Embryonic facial prominence (tissue), 1 donor: ENCODE results near the gene TUBD1.
"Not testable (repeated sequence)": the region's sequence is repeated elsewhere in the genome, so short reads cannot be mapped to it uniquely, and the experiment has no call there.

Experiments
- DNase-seq: peaks from one replicate; pipeline ENCODE4 v3.0.0-alpha.2; 2016; ENCODE audit errors: extremely low spot score

TUBD1 gene

GRCh38 chr17:59874376-59874775 is 18.4 kb downstream of the TUBD1 start:
- DNase-seq: no peak

GRCh38 chr17:59873414-59873813 is 19.3 kb downstream of the TUBD1 start:
- not testable (repeated sequence) for DNase-seq

- no peak for DNase-seq
These were observed 20.4 kb downstream of the TUBD1 start for GRCh38 chr17:59872351-59872750.

- DNase-seq: no peak
These were observed 22.3 kb downstream of the TUBD1 start for GRCh38 chr17:59870482-59870881.

- no peak for DNase-seq
These were observed 22.9 kb downstream of the TUBD1 start for GRCh38 chr17:59869941-59870218.

- no peak for DNase-seq
These were observed 29.1 kb downstream of the TUBD1 start for GRCh38 chr17:59863616-59864015.

- no peak for DNase-seq
These were observed 33.2 kb downstream of the TUBD1 start for GRCh38 chr17:59859444-59860025.

GRCh38 chr17:59858932-59859331 is 33.8 kb downstream of the TUBD1 start:
- DNase-seq: no peak

- DNase-seq: no peak
These were observed 34.5 kb downstream of the TUBD1 start for GRCh38 chr17:59858167-59858816.

- no peak for DNase-seq
These were observed 35.6 kb downstream of the TUBD1 start for GRCh38 chr17:59856859-59857794.

GRCh38 chr17:59853919-59854729 is 38.6 kb downstream of the TUBD1 start:
- DNase-seq: not testable (repeated sequence)

GRCh38 chr17:59853168-59853918 is 39.4 kb downstream of the TUBD1 start:
- no peak for DNase-seq

GRCh38 chr17:59852847-59853167 is 39.9 kb downstream of the TUBD1 start:
- not testable (repeated sequence) for DNase-seq

- no peak for DNase-seq
These were observed 41.0 kb downstream of the TUBD1 start for GRCh38 chr17:59851439-59852375.

GRCh38 chr17:59850311-59850710 is 42.4 kb downstream of the TUBD1 start:
- not testable (repeated sequence) for DNase-seq

GRCh38 chr17:59848778-59849177 is 44.0 kb downstream of the TUBD1 start:
- DNase-seq: no peak

- DNase-seq: no peak
These were observed 44.4 kb downstream of the TUBD1 start for GRCh38 chr17:59848385-59848668.

GRCh38 chr17:59846394-59847165 is 46.2 kb downstream of the TUBD1 start:
- DNase-seq: peak; percentile 52

- no peak for DNase-seq
These were observed 46.9 kb downstream of the TUBD1 start for GRCh38 chr17:59845595-59846393.
